22Rv1 (cell line): Measurements from ENCODE around the gene DLG1.

Experiments
- CTCF ChIP-seq: fragments of 450-650 bp; IDR thresholded peaks from 2 replicates; pipeline ENCODE4 v1.5.1; 2017; ENCODE audit warnings: mild to moderate bottlenecking
- ZFX ChIP-seq: fragments of 450-650 bp; IDR thresholded peaks from 2 replicates; pipeline ENCODE4 v1.6.1; 2017; ENCODE audit warnings: antibody characterized with exemption, borderline replicate concordance

GRCh38 chr3:197019021-197019420 is 279.4 kb downstream of the DLG1 start:
- no peak for TF ChIP-seq CTCF
- TF ChIP-seq ZFX: no peak
